ENCODE data around the gene THAP11. TPM values are rescaled to one million over a fixed set of nuclear protein-coding genes. Genes with fewer than 3 reads are reported as not detected.

Gene THAP11
- total RNA-seq, result 24.2 and 24.9 TPM in 2 replicates

DNA sequence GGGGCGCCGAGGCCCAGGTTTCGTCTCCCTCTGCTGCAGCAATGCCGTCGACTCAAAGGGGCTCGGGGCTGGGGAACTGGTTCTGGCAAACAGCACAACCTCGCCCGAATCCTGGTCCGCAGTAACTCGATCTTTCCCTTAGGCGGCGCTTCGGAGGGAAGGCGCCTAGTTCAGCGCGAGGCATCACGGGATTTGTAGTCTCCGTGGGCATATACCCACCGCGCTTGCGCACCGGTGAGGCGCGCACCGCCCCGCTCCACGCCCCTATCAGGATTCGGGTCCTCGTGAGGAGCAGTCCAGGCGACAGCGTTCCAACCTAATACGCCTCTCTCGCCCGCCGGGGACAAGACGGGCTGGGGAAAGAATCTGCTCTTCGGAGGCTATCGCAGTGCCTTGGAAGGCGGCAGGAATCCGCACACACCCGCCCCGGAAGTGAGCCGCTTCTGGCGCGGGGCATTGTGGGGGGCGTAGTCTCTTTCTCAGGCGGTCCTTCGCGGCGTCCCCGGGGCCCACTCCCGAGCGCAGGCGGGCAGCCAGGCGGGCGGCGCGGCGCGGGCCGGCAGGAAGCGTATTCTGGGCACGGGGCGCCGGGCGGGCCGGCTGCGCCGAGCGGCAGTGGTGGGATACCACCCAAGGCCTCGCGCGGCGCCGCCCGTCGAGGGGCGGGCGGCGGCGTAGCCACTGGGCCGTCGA is at the start of gene THAP11:
Gene THAP11 (plus strand): TSS at position 505 of the 693 bp plus-strand sequence. CDS start 235 bp downstream, outside the sequence.
- DNase-seq (peak; percentile 95), ATAC-seq (ENCODE audit: low read depth) (peak; percentile 54)
- ChIA-PET CTCF (interaction anchor here (1.2 kb wide), 1 partner anchor 25 kb away, joined by 4 read pairs; no protein-coding TSS in a partner anchor), POLR2A (no interaction called here)
- peaks cover 4% of the 10 kb centered on the region for H3K36me3 Mint-ChIP-seq (ENCODE audit: low read depth)
- peaks cover 43% of the 10 kb centered on the region for H3K4me1 Mint-ChIP-seq
- TF ChIP-seq, protein P1, sequence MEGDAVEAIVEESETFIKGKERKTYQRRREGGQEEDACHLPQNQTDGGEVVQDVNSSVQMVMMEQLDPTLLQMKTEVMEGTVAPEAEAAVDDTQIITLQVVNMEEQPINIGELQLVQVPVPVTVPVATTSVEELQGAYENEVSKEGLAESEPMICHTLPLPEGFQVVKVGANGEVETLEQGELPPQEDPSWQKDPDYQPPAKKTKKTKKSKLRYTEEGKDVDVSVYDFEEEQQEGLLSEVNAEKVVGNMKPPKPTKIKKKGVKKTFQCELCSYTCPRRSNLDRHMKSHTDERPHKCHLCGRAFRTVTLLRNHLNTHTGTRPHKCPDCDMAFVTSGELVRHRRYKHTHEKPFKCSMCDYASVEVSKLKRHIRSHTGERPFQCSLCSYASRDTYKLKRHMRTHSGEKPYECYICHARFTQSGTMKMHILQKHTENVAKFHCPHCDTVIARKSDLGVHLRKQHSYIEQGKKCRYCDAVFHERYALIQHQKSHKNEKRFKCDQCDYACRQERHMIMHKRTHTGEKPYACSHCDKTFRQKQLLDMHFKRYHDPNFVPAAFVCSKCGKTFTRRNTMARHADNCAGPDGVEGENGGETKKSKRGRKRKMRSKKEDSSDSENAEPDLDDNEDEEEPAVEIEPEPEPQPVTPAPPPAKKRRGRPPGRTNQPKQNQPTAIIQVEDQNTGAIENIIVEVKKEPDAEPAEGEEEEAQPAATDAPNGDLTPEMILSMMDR (IDR thresholded peaks at IDR 0.05), result peak; percentile 38
- no peaks in the 10 kb centered on the region for H3K9me3 Mint-ChIP-seq
- intact Hi-C loops (cut with micrococcal nuclease), result loop anchor here (1.0 kb wide), 7 partner anchors 9 to 243 kb away; partner anchors contain the start of genes EDC4, GFOD2, NFATC3 and PSKH1
- H3K27me3 Mint-ChIP-seq, result no peaks in the 10 kb centered on the region
- H3K4me3 Mint-ChIP-seq, result peak within 1 kb of the TSS; percentile 95
- H3K27ac Mint-ChIP-seq, result peak within 1 kb of the TSS; percentile 95

DNA sequence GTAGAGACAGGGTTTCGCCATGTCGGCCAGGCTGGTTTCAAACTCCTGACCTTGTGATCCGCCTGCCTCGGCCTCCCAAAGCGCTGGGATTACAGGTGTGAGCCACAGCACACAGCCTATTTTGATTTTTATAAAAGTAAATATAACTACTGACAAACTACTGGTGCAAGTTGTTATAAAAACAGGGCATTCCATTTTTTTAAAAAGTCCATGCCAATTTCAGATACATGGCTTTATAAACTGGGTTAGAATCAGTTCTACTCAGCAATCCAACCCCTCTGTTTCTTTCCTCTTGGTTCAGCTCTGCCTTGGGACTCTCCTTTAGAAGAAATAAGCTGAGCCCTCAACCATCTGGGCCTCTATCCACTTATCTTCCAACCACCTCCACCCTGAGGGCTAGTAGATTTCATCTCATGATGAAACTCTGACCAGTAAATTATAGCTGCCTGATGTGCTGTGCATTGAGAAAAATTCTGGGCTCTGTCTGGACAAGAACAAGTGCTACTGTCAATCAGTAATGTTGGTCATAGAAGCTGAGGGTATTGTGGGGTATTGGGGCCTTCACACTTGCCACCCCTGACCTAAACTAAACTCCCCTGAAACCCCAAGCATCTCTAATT is 45.9 kb upstream of the THAP11 start:
- H3K36me3 Mint-ChIP-seq (ENCODE audit: low read depth), result peaks cover 40% of the 10 kb centered on the region
- peaks cover 36% of the 10 kb centered on the region for H3K4me1 Mint-ChIP-seq
- no peak overlapping the region for H3K27ac Mint-ChIP-seq
- intact Hi-C loops (cut with micrococcal nuclease), result no loop called here
- no peak overlapping the region for H3K4me3 Mint-ChIP-seq
- H3K27me3 Mint-ChIP-seq, result no peaks in the 10 kb centered on the region
- DNase-seq (no peak), ATAC-seq (ENCODE audit: low read depth) (no peak)
- ChIA-PET CTCF (interaction anchor here (0.7 kb wide), 1 partner anchor 23 kb away, joined by 4 read pairs; no protein-coding TSS in a partner anchor), POLR2A (no interaction called here)
- no peaks in the 10 kb centered on the region for H3K9me3 Mint-ChIP-seq
- TF ChIP-seq, protein P1 (IDR thresholded peaks at IDR 0.05), result no peak

DNA sequence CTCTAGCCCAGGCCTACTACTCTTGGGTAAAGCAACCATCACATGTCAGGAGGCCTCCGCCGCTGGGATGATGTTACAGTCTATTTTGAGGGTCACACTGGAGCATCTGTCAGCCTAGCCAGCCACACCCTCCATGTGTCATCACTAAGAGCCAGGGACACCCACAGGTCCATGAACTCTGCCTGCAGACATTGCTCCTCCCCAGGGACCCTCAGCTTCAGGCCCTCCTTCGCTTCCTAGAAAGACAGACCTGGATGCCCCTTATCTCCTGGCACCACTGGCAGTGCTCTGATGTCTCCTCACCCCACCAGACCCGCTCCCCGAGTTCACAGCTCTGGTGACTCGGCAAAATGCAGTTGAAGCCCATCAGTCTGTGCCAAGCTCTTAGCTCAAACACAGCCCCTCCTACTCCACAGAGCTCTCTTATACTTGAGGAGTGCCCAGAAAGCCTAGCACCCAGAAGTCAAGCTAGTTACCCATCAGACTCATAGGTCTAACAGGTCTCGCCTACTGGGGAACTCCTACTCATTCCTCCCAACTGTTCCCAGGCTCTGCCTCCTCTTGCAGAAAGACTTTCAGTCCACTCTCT is 41.7 kb upstream of the THAP11 start:
- TF ChIP-seq, protein P1 (IDR thresholded peaks at IDR 0.05), result no peak
- peak overlapping the region; percentile 56 for H3K27ac Mint-ChIP-seq
- ATAC-seq (ENCODE audit: low read depth) (no peak), DNase-seq (no peak)
- ChIA-PET CTCF (interaction anchor here (1.4 to 2.5 kb wide), 3 partner anchors 16 to 128 kb away, joined by 4 to 13 read pairs (median 9); no protein-coding TSS in a partner anchor), POLR2A (interaction anchor here (4.5 kb wide), 1 partner anchor 81 kb away, joined by 20 read pairs; the partner anchor contains the start of gene GFOD2)
- H3K4me3 Mint-ChIP-seq, result no peak overlapping the region
- H3K4me1 Mint-ChIP-seq, result peaks cover 72% of the 10 kb centered on the region
- no peaks in the 10 kb centered on the region for H3K27me3 Mint-ChIP-seq
- intact Hi-C loops (cut with micrococcal nuclease), result loop anchor here (2.0 to 10.0 kb wide), 3 partner anchors 14 to 1584 kb away; partner anchors contain the start of genes FHOD1, SLC9A5 and TERF2
- H3K36me3 Mint-ChIP-seq (ENCODE audit: low read depth), result peaks cover 56% of the 10 kb centered on the region
- H3K9me3 Mint-ChIP-seq, result no peaks in the 10 kb centered on the region

DNA sequence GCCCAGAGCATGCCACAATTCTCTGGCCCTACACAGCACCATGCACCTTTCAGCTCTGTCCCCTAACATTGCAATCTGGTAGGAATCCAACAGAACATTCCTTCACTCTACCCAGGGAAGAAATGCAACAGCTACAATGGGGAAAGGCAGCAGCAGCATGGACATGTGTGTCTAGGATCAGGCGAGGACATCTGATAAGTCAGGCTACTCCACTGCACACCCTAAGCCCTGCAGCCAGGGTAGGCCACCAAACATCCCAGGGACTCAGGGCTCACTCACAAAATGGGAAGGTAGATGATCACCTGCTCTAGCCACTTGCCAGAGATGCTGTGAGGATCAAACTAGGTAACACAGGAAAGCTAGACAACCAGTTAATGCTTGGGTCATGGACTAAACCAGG is 40.9 kb upstream of the THAP11 start:
- TF ChIP-seq, protein P1 (IDR thresholded peaks at IDR 0.05), result no peak
- H3K36me3 Mint-ChIP-seq (ENCODE audit: low read depth), result peaks cover 57% of the 10 kb centered on the region
- POLR2A ChIA-PET, result interaction anchor here (0.6 to 4.5 kb wide), 9 partner anchors 15 to 424 kb away, joined by 3 to 20 read pairs (median 4); partner anchors contain the start of gene GFOD2
- no peak overlapping the region for H3K4me3 Mint-ChIP-seq
- intact Hi-C loops (cut with micrococcal nuclease), result loop anchor here (2.0 to 10.0 kb wide), 3 partner anchors 14 to 1584 kb away; partner anchors contain the start of genes FHOD1, SLC9A5 and TERF2
- H3K27me3 Mint-ChIP-seq, result no peaks in the 10 kb centered on the region
- H3K27ac Mint-ChIP-seq, result peak overlapping the region; percentile 77
- CTCF ChIA-PET, result interaction anchor here (0.7 to 2.5 kb wide), 4 partner anchors 15 to 255 kb away, joined by 3 to 13 read pairs (median 6); no protein-coding TSS in a partner anchor
- H3K4me1 Mint-ChIP-seq, result peaks cover 77% of the 10 kb centered on the region
- ATAC-seq (ENCODE audit: low read depth) (no peak), DNase-seq (no peak)
- H3K9me3 Mint-ChIP-seq, result no peaks in the 10 kb centered on the region

Measured in activated B cell treated with CpG ODN at 0.5 μM for 24 hours (primary cell).